GM18909 (cell line): ENCODE results near the gene MGMT.

Source experiments
- ATAC-seq: cut with Tn5 transposase; IDR thresholded peaks from one replicate; pipeline ENCODE4 v1.9.1; 2021; ENCODE audit warnings: mild to moderate bottlenecking; ENCODE audit not compliant: unreplicated experiment, poor library complexity

MGMT gene

GRCh38 chr10:129702605-129703004 lies 235.6 kb downstream of the MGMT start:
- ATAC-seq: no peak

GRCh38 chr10:129703287-129704137 lies 236.5 kb downstream of the MGMT start:
- ATAC-seq: no peak

- no peak for ATAC-seq
Measured at GRCh38 chr10:129704225-129704624, 237.2 kb downstream of the MGMT start.

GRCh38 chr10:129704786-129705525 lies 237.9 kb downstream of the MGMT start:
- ATAC-seq: no peak

GRCh38 chr10:129705676-129706075 lies 238.6 kb downstream of the MGMT start:
- ATAC-seq: no peak

GRCh38 chr10:129706081-129706480 lies 239.0 kb downstream of the MGMT start:
- ATAC-seq: no peak

GRCh38 chr10:129706523-129706922 lies 239.5 kb downstream of the MGMT start:
- no peak for ATAC-seq

GRCh38 chr10:129707406-129708388 lies 240.7 kb downstream of the MGMT start:
- no peak for ATAC-seq

- ATAC-seq: no peak
Measured at GRCh38 chr10:129709101-129709500, 242.1 kb downstream of the MGMT start.

GRCh38 chr10:129709627-129710509 lies 242.8 kb downstream of the MGMT start:
- ATAC-seq: no peak

- no peak for ATAC-seq
Measured at GRCh38 chr10:129710510-129710847, 243.4 kb downstream of the MGMT start.

- ATAC-seq: no peak
Measured at GRCh38 chr10:129711291-129711690, 244.2 kb downstream of the MGMT start.

- no peak for ATAC-seq
Measured at GRCh38 chr10:129712000-129712399, 245.0 kb downstream of the MGMT start.

- no peak for ATAC-seq
Measured at GRCh38 chr10:129713659-129714265, 246.7 kb downstream of the MGMT start.

GRCh38 chr10:129715805-129716204 lies 248.8 kb downstream of the MGMT start:
- no peak for ATAC-seq

GRCh38 chr10:129716211-129716681 lies 249.2 kb downstream of the MGMT start:
- ATAC-seq: no peak

GRCh38 chr10:129716881-129717280 lies 249.8 kb downstream of the MGMT start:
- no peak for ATAC-seq

GRCh38 chr10:129717816-129718547 lies 250.9 kb downstream of the MGMT start:
- ATAC-seq: no peak
